ENCODE measurements around the gene DENND1B. TPM values are rescaled to one million over a fixed set of nuclear protein-coding genes. Genes with fewer than 3 reads are reported as not detected.
A peak's percentile ranks its signal among the peaks of the same experiment; 100 is the strongest.

Gene DENND1B
- polyA plus RNA-seq, 1 donor from 2014 or later: 12.4 TPM

DNA sequence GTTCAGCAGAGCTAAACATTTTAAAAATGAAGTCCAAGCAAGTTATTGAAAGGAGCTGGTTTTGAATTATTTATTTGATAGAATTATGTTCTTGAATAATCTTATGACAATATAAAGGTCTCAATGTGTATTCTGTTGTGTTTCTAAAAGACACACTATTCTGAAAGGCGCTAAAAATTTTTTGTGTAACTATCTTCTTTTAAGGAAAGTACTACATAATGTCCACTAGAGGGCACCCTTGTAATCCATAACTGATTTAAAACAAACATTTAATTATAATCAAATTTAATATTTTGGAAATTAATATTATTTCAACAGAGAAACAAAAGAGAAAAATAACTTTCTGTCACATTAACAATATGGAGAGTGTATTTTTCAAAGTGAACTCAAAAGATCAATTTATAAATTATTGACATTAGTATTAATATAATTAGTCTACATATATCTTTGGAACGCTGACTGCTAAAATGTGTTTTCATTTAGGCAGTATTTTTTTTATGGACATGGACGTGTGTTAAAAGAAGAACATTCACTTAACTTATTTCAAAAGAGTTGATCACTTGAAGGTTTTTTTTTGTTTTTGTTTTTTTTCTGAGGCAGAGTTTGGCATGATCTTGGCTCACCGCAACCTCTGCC lies 248.4 kb downstream of the DENND1B start:
- H3K36me3 ChIP-seq (ENCODE audit: insufficient read depth, low read length): no peaks in the 10 kb centered on the region
- no peaks in the 10 kb centered on the region for H3K9me2 ChIP-seq (ENCODE audit: insufficient read depth, low read length)
- no peak overlapping the region for H3K27ac ChIP-seq (ENCODE audit: low read length)
- H3K4me2 ChIP-seq (ENCODE audit: low read length): no peak overlapping the region
- H3K9me3 ChIP-seq (ENCODE audit: low read length): no peaks in the 10 kb centered on the region
- no peaks in the 10 kb centered on the region for H3K27me3 ChIP-seq (ENCODE audit: insufficient read depth, low read depth, low read length)
- no peak for TF ChIP-seq MXI1 (conservative IDR thresholded peaks at IDR 0.05; ENCODE audit: poor library complexity, severe bottlenecking)
- TF ChIP-seq POLR2AphosphoS5 (IDR thresholded peaks at IDR 0.05): no peak
- TF ChIP-seq EZH2 (IDR thresholded peaks at IDR 0.05; ENCODE audit: borderline replicate concordance, insufficient read depth, low read length, poor library complexity, severe bottlenecking): no peak
- TF ChIP-seq SMC3 (conservative IDR thresholded peaks at IDR 0.05; ENCODE audit: poor library complexity): peak; percentile 68
- TF ChIP-seq, protein P1, sequence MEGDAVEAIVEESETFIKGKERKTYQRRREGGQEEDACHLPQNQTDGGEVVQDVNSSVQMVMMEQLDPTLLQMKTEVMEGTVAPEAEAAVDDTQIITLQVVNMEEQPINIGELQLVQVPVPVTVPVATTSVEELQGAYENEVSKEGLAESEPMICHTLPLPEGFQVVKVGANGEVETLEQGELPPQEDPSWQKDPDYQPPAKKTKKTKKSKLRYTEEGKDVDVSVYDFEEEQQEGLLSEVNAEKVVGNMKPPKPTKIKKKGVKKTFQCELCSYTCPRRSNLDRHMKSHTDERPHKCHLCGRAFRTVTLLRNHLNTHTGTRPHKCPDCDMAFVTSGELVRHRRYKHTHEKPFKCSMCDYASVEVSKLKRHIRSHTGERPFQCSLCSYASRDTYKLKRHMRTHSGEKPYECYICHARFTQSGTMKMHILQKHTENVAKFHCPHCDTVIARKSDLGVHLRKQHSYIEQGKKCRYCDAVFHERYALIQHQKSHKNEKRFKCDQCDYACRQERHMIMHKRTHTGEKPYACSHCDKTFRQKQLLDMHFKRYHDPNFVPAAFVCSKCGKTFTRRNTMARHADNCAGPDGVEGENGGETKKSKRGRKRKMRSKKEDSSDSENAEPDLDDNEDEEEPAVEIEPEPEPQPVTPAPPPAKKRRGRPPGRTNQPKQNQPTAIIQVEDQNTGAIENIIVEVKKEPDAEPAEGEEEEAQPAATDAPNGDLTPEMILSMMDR (IDR thresholded peaks at IDR 0.05; ENCODE audit: poor library complexity, severe bottlenecking): peak; percentile 67
- TF ChIP-seq RAD21 (conservative IDR thresholded peaks at IDR 0.05): peak; percentile 70
- TF ChIP-seq, protein P2, sequence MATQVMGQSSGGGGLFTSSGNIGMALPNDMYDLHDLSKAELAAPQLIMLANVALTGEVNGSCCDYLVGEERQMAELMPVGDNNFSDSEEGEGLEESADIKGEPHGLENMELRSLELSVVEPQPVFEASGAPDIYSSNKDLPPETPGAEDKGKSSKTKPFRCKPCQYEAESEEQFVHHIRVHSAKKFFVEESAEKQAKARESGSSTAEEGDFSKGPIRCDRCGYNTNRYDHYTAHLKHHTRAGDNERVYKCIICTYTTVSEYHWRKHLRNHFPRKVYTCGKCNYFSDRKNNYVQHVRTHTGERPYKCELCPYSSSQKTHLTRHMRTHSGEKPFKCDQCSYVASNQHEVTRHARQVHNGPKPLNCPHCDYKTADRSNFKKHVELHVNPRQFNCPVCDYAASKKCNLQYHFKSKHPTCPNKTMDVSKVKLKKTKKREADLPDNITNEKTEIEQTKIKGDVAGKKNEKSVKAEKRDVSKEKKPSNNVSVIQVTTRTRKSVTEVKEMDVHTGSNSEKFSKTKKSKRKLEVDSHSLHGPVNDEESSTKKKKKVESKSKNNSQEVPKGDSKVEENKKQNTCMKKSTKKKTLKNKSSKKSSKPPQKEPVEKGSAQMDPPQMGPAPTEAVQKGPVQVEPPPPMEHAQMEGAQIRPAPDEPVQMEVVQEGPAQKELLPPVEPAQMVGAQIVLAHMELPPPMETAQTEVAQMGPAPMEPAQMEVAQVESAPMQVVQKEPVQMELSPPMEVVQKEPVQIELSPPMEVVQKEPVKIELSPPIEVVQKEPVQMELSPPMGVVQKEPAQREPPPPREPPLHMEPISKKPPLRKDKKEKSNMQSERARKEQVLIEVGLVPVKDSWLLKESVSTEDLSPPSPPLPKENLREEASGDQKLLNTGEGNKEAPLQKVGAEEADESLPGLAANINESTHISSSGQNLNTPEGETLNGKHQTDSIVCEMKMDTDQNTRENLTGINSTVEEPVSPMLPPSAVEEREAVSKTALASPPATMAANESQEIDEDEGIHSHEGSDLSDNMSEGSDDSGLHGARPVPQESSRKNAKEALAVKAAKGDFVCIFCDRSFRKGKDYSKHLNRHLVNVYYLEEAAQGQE (IDR thresholded peaks at IDR 0.05; ENCODE audit: borderline replicate concordance): no peak
- H3F3A ChIP-seq (ENCODE audit: insufficient read depth, low read length, poor library complexity, severe bottlenecking): no peaks in the 10 kb centered on the region
- no peak overlapping the region for H2AFZ ChIP-seq (ENCODE audit: low read depth, low read length)
- H4K20me1 ChIP-seq (ENCODE audit: insufficient read depth): no peaks in the 10 kb centered on the region
- H3K79me2 ChIP-seq (replicated peaks; ENCODE audit: insufficient read depth, low read length): no peaks in the 10 kb centered on the region
- no peak overlapping the region for H3K4me3 ChIP-seq (ENCODE audit: low read length)
- no peak overlapping the region for H3K9ac ChIP-seq (ENCODE audit: low read length)

DNA sequence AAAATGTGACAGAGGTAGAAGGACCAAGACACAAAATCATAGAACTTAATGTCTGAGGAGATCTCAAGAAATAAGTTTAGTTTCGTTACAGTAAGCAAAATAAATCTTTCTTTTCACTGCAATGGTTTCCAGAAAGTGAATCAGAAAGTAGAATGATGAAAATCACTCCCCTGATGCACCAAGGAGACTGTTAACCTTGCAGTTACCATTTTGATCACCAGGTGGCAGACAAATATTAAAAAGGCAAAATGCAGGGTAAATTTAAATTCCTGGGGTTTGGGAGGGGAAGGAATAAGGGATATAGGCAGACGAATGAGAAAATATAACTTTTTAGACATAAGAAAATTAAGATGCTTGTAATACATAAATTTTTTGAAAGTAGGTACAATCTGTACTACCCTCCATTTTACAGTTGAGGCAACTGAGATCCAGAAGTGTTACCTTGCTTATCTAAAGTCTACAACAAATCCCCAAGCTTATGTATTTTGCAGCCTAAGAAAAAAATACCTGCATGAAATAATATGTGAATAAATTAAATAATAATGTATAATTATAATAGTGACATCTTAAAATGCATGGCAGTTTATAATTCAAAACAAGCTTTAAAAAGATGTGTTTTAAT lies 254.1 kb downstream of the DENND1B start:
- TF ChIP-seq SMC3 (conservative IDR thresholded peaks at IDR 0.05; ENCODE audit: poor library complexity) (peak; percentile 74), EP300 (conservative IDR thresholded peaks at IDR 0.05; ENCODE audit: poor library complexity, severe bottlenecking) (no peak), RAD21 (conservative IDR thresholded peaks at IDR 0.05) (peak; percentile 62)
- TF ChIP-seq, protein P1 (IDR thresholded peaks at IDR 0.05; ENCODE audit: poor library complexity, severe bottlenecking): peak; percentile 70
- H3K4me2 ChIP-seq (ENCODE audit: low read length): no peak overlapping the region

More for the DNA sequence above, 254.1 kb downstream of the DENND1B start:
- Histone ChIP-seq H3F3A (ENCODE audit: insufficient read depth, low read length, poor library complexity, severe bottlenecking) (no peaks in the 10 kb centered on the region), H3K4me3 (ENCODE audit: low read length) (no peak overlapping the region), H3K79me2 (replicated peaks; ENCODE audit: insufficient read depth, low read length) (no peaks in the 10 kb centered on the region), H3K27me3 (ENCODE audit: insufficient read depth, low read depth, low read length) (no peaks in the 10 kb centered on the region), H3K36me3 (ENCODE audit: insufficient read depth, low read length) (no peaks in the 10 kb centered on the region), H3K27ac (ENCODE audit: low read length) (no peak overlapping the region), H3K9me3 (ENCODE audit: low read length) (no peaks in the 10 kb centered on the region), H3K9me2 (ENCODE audit: insufficient read depth, low read length) (no peaks in the 10 kb centered on the region), H2AFZ (ENCODE audit: low read depth, low read length) (no peak overlapping the region), H3K9ac (ENCODE audit: low read length) (no peak overlapping the region), H4K20me1 (ENCODE audit: insufficient read depth) (no peaks in the 10 kb centered on the region)

All from neural cell (in vitro differentiated cells).